SK-N-SH treated with all-trans-retinoic acid at 6 μM for 48 hours (cell line): ENCODE measurements around the gene MS4A10.
"Not testable (repeated sequence)": the region's sequence is repeated elsewhere in the genome, so short reads cannot be mapped to it uniquely, and the experiment has no call there.

Source experiments
- ATAC-seq: fragments of 200-7000 bp; cut with Tn5 transposase; 3 replicates; pipeline ENCODE4 v1.9.1; 2020; ENCODE audit warnings: mild to moderate bottlenecking, moderate library complexity
- ARNTL ChIP-seq: fragments of 450-650 bp; formaldehyde crosslinking; IDR thresholded peaks from 2 replicates; pipeline ENCODE4 v1.5.0; 2020; ENCODE audit warnings: low read depth, mild to moderate bottlenecking, moderate library complexity, borderline replicate concordance
- CSDC2 ChIP-seq: fragments of 250-450 bp; sonication (Bioruptor Pico); IDR thresholded peaks from 2 replicates; pipeline ENCODE4 v1.5.0; 2020; ENCODE audit warnings: mild to moderate bottlenecking, moderate library complexity
- ISL1 ChIP-seq: fragments of 250-450 bp; sonication (Bioruptor Pico); IDR thresholded peaks from 2 replicates; pipeline ENCODE4 v2.1.2; 2022; ENCODE audit warnings: mild to moderate bottlenecking, moderate library complexity
- OSR1 ChIP-seq: fragments of 250-450 bp; sonication (Bioruptor Pico); IDR thresholded peaks from 2 replicates; pipeline ENCODE4 v1.8.0; 2022; ENCODE audit warnings: moderate library complexity, mild to moderate bottlenecking, inconsistent platforms
- RARB ChIP-seq: fragments of 250-450 bp; sonication (Bioruptor Pico); IDR thresholded peaks from 2 replicates; pipeline ENCODE4 v1.8.0; 2021; ENCODE audit warnings: mild to moderate bottlenecking, moderate library complexity
- SNAI2 ChIP-seq: fragments of 250-450 bp; sonication (Bioruptor Pico); IDR thresholded peaks from 2 replicates; pipeline ENCODE4 v1.5.0; 2020; ENCODE audit warnings: mild to moderate bottlenecking, moderate library complexity
- TCF4 ChIP-seq: fragments of 250-450 bp; sonication (Bioruptor Pico); IDR thresholded peaks from 2 replicates; pipeline ENCODE4 v1.8.0; 2021; ENCODE audit warnings: mild to moderate bottlenecking, moderate library complexity, borderline replicate concordance
- TOX ChIP-seq: fragments of 250-450 bp; sonication (Bioruptor Pico); IDR thresholded peaks from 2 replicates; pipeline ENCODE4 v1.8.0; 2021; ENCODE audit warnings: mild to moderate bottlenecking, moderate library complexity, borderline replicate concordance
- ZFP3 ChIP-seq: fragments of 250-450 bp; sonication (Bioruptor Pico); IDR thresholded peaks from 2 replicates; pipeline ENCODE4 v1.5.0; 2020; ENCODE audit warnings: mild to moderate bottlenecking, moderate library complexity
- ZFP30 ChIP-seq: fragments of 450-650 bp; formaldehyde crosslinking; IDR thresholded peaks from 2 replicates; pipeline ENCODE4 v1.5.0; 2022; ENCODE audit warnings: mild to moderate bottlenecking, moderate library complexity
- ZNF70 ChIP-seq: fragments of 450-650 bp; formaldehyde crosslinking; IDR thresholded peaks from 2 replicates; pipeline ENCODE4 v1.5.0; 2020; ENCODE audit warnings: mild to moderate bottlenecking, moderate library complexity
- ZNF8 ChIP-seq: fragments of 450-650 bp; formaldehyde crosslinking; IDR thresholded peaks from 2 replicates; pipeline ENCODE4 v1.5.0; 2020; ENCODE audit warnings: mild to moderate bottlenecking, moderate library complexity
- TF ChIP-seq, protein P1 (sequence below): fragments of 250-450 bp; sonication (Bioruptor Pico); IDR thresholded peaks from 2 replicates; pipeline ENCODE4 v1.8.0; 2020; ENCODE audit warnings: mild to moderate bottlenecking, moderate library complexity, borderline replicate concordance
- TF ChIP-seq, protein P2 (sequence below): fragments of 250-450 bp; sonication (Bioruptor Pico); IDR thresholded peaks from 2 replicates; pipeline ENCODE4 v1.5.1; 2021; ENCODE audit warnings: mild to moderate bottlenecking, moderate library complexity
- TF ChIP-seq, protein P3 (sequence below): fragments of 250-450 bp; sonication (Bioruptor Pico); IDR thresholded peaks from 2 replicates; pipeline ENCODE4 v1.8.0; 2021; ENCODE audit warnings: low read depth, mild to moderate bottlenecking, moderate library complexity, borderline replicate concordance
- TF ChIP-seq, protein P4 (sequence below): fragments of 250-450 bp; sonication (Bioruptor Pico); IDR thresholded peaks from 2 replicates; pipeline ENCODE4 v1.5.0; 2020; ENCODE audit warnings: mild to moderate bottlenecking, moderate library complexity

The MS4A10 gene

DNA sequence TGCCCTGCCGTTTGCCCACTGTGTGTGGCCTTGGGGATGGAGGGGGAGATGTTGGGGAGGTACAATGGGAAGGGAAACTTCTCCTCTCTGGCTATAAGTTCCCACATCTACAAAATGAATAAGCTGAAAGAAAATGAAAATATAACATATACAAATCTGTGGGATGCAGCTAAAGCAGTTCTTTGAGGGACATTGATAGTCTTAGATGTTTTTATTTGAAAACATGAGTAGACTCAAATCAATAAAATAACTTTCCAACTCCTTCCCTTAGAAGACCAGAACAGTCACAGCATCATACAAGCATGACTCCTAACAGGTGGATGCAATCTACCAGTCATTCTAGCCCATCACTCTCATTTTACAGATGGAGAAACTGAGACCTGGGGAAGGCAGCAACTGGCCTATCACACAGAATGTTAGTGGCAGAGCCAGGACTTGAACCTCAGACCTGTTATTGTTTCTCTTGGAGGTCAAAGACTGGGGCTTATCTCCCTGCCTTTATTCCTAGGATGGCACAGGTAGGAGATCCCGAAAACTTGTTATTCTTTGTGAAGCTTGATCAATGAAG lies 31.5 kb downstream of the MS4A10 start:
- no peak for ATAC-seq
- TF ChIP-seq, protein P1, sequence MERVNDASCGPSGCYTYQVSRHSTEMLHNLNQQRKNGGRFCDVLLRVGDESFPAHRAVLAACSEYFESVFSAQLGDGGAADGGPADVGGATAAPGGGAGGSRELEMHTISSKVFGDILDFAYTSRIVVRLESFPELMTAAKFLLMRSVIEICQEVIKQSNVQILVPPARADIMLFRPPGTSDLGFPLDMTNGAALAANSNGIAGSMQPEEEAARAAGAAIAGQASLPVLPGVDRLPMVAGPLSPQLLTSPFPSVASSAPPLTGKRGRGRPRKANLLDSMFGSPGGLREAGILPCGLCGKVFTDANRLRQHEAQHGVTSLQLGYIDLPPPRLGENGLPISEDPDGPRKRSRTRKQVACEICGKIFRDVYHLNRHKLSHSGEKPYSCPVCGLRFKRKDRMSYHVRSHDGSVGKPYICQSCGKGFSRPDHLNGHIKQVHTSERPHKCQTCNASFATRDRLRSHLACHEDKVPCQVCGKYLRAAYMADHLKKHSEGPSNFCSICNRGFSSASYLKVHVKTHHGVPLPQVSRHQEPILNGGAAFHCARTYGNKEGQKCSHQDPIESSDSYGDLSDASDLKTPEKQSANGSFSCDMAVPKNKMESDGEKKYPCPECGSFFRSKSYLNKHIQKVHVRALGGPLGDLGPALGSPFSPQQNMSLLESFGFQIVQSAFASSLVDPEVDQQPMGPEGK: no peak
- TF ChIP-seq, protein P2, sequence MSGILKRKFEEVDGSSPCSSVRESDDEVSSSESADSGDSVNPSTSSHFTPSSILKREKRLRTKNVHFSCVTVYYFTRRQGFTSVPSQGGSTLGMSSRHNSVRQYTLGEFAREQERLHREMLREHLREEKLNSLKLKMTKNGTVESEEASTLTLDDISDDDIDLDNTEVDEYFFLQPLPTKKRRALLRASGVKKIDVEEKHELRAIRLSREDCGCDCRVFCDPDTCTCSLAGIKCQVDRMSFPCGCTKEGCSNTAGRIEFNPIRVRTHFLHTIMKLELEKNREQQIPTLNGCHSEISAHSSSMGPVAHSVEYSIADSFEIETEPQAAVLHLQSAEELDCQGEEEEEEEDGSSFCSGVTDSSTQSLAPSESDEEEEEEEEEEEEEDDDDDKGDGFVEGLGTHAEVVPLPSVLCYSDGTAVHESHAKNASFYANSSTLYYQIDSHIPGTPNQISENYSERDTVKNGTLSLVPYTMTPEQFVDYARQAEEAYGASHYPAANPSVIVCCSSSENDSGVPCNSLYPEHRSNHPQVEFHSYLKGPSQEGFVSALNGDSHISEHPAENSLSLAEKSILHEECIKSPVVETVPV (CRISPR knock-in tag): no peak
- TF ChIP-seq TCF4 (CRISPR knock-in tag) (no peak), ZNF8 (CRISPR knock-in tag) (no peak)

DNA sequence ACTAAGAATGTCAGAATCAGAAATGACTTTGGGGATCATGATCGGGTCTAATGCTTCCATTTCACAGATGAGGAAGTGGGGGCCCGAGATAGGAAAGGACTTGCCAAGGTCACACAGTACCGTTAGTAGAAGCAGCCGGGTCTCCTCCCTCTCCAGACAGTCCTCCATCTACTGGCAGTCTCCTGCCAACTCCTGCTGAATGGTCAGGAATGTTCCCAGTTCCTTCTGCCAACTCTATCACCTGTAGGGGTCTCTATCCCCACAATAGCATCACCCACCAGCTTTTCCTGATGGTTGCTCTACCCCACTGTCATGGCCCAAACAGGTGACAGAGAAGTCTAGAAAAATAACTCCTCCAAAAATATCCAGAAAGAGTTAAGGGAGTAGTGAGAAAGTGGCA lies 32.9 kb downstream of the MS4A10 start:
- TF ChIP-seq ZFP3 (no peak), OSR1 (CRISPR knock-in tag) (no peak)
- no peak for ATAC-seq

DNA sequence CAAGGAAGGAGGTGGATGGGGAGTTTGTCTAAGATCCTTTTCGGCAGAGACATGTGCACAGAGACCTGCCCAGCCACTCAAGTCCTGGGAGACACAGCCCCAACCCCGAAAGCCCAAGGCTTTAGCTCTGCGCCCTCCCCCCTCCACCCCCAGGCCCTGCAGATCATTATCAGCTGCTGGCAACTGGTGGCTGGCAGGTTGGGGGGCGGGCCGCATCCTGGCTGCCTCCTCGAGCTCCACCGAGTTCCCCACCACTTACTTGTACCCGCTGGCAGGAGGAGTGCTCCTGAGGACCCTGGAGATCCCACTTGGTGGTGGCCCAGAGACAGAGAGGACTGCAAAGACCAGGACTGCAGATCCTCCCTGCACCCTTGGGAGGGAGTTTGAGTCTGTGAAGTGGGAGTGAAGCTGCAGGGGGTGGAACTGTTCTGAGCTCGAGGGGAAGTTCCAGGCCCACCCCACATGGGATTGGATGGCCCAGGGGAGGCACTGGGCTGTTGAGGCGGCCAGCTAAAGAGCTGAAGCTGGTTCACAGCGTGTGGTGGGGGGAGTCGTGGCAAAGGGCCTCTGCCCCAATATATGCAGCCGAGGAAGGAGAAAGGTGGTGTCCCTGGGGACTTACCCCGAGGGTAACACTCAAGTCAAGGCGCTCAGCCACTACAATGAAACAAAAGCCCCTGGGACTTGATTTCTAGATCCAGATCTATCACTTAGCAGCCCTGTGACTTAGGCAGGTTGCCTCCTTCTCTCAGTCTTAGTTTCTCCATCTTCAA lies 36.9 kb downstream of the MS4A10 start:
- no peak for ATAC-seq
- TF ChIP-seq TCF4 (CRISPR knock-in tag): no peak
- TF ChIP-seq RARB: no peak
- TF ChIP-seq ZNF70 (CRISPR knock-in tag): no peak
- TF ChIP-seq, protein P2 (CRISPR knock-in tag): no peak
- TF ChIP-seq ZFP3: no peak
- no peak for TF ChIP-seq OSR1 (CRISPR knock-in tag)
- TF ChIP-seq, protein P1: no peak
- TF ChIP-seq, protein P3, sequence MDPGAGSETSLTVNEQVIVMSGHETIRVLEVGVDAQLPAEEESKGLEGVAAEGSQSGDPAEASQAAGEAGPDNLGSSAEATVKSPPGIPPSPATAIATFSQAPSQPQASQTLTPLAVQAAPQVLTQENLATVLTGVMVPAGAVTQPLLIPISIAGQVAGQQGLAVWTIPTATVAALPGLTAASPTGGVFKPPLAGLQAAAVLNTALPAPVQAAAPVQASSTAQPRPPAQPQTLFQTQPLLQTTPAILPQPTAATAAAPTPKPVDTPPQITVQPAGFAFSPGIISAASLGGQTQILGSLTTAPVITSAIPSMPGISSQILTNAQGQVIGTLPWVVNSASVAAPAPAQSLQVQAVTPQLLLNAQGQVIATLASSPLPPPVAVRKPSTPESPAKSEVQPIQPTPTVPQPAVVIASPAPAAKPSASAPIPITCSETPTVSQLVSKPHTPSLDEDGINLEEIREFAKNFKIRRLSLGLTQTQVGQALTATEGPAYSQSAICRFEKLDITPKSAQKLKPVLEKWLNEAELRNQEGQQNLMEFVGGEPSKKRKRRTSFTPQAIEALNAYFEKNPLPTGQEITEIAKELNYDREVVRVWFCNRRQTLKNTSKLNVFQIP (CRISPR knock-in tag): no peak

DNA sequence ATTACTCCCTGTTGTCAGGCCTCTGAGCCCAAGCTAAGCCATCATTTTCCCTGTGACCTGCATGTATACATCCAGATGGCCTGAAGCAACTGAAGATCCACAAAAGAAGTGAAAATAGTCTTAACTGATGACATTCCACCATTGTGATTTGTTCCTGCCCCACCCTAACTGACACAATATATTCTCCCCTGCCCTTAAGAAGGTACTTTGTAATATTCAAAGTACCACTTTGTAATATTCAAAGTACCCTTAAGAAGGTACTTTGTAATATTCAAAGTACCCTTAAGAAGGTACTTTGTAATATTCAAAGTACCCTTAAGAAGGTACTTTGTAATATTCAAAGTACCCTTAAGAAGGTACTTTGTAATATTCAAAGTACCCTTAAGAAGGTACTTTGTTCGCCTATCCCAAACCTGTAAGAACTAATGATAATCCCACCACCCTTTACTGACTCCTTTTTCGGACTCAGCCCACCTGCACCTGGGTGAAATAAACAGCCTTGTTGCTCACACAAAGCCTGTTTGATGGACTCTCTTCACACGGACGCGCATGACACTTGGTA lies 38.7 kb downstream of the MS4A10 start:
- ATAC-seq: not testable (repeated sequence)

DNA sequence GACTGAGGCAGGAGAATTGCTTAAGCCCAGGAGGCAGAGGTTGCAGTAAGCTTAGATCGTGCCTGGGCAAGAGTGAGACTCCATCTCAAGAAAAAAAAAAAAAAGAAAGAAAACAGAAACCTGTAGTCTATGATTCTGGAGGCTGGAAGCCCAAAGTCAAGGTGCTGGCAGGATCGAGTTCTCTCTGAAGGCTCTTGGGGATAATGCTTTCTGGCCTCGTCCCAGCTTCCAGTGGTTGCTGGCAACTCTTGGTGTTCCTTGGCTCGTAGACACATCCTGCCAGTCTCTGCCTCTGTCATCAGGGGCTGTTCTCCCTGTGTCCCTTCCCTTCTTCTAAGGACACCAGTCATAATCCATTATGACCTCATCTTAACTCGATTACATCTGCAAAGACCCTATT lies 40.0 kb downstream of the MS4A10 start:
- no peak for ATAC-seq
- TF ChIP-seq ARNTL (no peak), ZFP30 (CRISPR knock-in tag) (no peak), OSR1 (CRISPR knock-in tag) (no peak), ZNF70 (CRISPR knock-in tag) (no peak), ISL1 (CRISPR knock-in tag) (no peak), SNAI2 (no peak), CSDC2 (no peak), ZNF8 (CRISPR knock-in tag) (no peak), TOX (no peak), ZFP3 (no peak)
- TF ChIP-seq, protein P1: no peak
- TF ChIP-seq, protein P4, sequence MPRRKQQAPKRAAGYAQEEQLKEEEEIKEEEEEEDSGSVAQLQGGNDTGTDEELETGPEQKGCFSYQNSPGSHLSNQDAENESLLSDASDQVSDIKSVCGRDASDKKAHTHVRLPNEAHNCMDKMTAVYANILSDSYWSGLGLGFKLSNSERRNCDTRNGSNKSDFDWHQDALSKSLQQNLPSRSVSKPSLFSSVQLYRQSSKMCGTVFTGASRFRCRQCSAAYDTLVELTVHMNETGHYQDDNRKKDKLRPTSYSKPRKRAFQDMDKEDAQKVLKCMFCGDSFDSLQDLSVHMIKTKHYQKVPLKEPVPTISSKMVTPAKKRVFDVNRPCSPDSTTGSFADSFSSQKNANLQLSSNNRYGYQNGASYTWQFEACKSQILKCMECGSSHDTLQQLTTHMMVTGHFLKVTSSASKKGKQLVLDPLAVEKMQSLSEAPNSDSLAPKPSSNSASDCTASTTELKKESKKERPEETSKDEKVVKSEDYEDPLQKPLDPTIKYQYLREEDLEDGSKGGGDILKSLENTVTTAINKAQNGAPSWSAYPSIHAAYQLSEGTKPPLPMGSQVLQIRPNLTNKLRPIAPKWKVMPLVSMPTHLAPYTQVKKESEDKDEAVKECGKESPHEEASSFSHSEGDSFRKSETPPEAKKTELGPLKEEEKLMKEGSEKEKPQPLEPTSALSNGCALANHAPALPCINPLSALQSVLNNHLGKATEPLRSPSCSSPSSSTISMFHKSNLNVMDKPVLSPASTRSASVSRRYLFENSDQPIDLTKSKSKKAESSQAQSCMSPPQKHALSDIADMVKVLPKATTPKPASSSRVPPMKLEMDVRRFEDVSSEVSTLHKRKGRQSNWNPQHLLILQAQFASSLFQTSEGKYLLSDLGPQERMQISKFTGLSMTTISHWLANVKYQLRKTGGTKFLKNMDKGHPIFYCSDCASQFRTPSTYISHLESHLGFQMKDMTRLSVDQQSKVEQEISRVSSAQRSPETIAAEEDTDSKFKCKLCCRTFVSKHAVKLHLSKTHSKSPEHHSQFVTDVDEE (CRISPR knock-in tag): no peak
- TF ChIP-seq, protein P3 (CRISPR knock-in tag): no peak
